HCT116 (cell line): ENCODE results near the gene MED26. TPM values are rescaled to one million over a fixed set of nuclear protein-coding genes. Genes with fewer than 3 reads are reported as not detected.

ENCODE experiments used
- ATAC-seq: fragments of 200-7000 bp; cut with Tn5 transposase; 2 replicates; pipeline ENCODE4 v1.9.1; 2020; ENCODE audit warnings: mild to moderate bottlenecking, moderate library complexity
- BruUV-seq: library from RNA; stranded (reverse); fragments of 400-500 nt; replicated peaks from 2 replicates; lab custom pipeline; 2021; lab: Mats Ljungman, UMichigan
- CTCF ChIA-PET: fragments of 300-600 bp; sonication (Branson Sonifier 250); formaldehyde crosslinking; loops from one replicate; lab custom pipeline; 2021; ENCODE audit warnings: antibody characterized with exemption; lab: Charles Lee
- POLR2A ChIA-PET: fragments of 300-600, 350-600 bp; sonication (Branson Sonifier 250); formaldehyde crosslinking; loops from one replicate; lab custom pipeline; 2021; ENCODE audit warnings: antibody characterized with exemption; lab: Charles Lee
- RAD21 ChIA-PET, 2 experiments: fragments of 300-600 bp; sonication (Branson Sonifier 250); formaldehyde crosslinking; loops; one replicate each; lab custom pipeline; 2023; ENCODE audit warnings: low total read pairs in 2 of 2; ENCODE audit not compliant: uncharacterized antibody in 2 of 2, unreplicated experiment in 2 of 2, low non-redundant PET in 1 of 2; lab: Charles Lee
- DNase-seq: peaks from one replicate; pipeline ENCODE4 v3.0.0-alpha.2; 2010; ENCODE audit warnings: low read depth, low spot score
- H2AFZ ChIP-seq: fragments of 200-600 bp; shearing (Covaris generic), sonication (generic); 2 replicates; pipeline ENCODE4 v1.6.1; 2017; ENCODE audit warnings: low read depth, mixed run types, mixed read lengths, antibody characterized with exemption, low read length; ENCODE audit not compliant: poor library complexity, severe bottlenecking
- H3K27ac ChIP-seq: 2 replicates; pipeline ENCODE4 v1.5.1; 2012; ENCODE audit warnings: low read depth, low read length
- H3K27me3 ChIP-seq: fragments of 200-600 bp; sonication (generic); 2 replicates; pipeline ENCODE4 v1.6.1; 2016; ENCODE audit warnings: mixed run types, low read length, mixed read lengths; ENCODE audit not compliant: insufficient read depth
- H3K36me3 ChIP-seq, 2 experiments: fragments of 200-500 bp in 1 of 2; fragments of 200-600 bp in 1 of 2; sonication (Bioruptor generic) in 1 of 2; sonication (generic) in 1 of 2; 2 replicates each; pipeline versions ENCODE4 v1.5.1 to v1.6.1; 2014 to 2016; ENCODE audit warnings: low read length in 2 of 2, inconsistent platforms in 1 of 2, mixed read lengths in 1 of 2, mixed run types in 1 of 2; ENCODE audit not compliant: insufficient read depth in 2 of 2, control insufficient read depth in 1 of 2
- H3K4me1 ChIP-seq, 2 experiments: fragments of 200-600 bp in 1 of 2; sonication (generic) in 1 of 2; 2 replicates each; pipeline versions ENCODE4 v1.5.1 to v1.6.1; 2012 to 2017; ENCODE audit warnings: low read length in 2 of 2, inconsistent platforms in 1 of 2, mild to moderate bottlenecking in 1 of 2, mixed read lengths in 1 of 2, mixed run types in 1 of 2, moderate library complexity in 1 of 2; ENCODE audit not compliant: insufficient read depth in 2 of 2, control insufficient read depth in 1 of 2
- H3K4me2 ChIP-seq: fragments of 200-600 bp; sonication (generic); 2 replicates; pipeline ENCODE4 v1.6.1; 2017; ENCODE audit warnings: mixed run types, low read length, mixed read lengths
- H3K4me3 ChIP-seq, 2 experiments: fragments of 200-600 bp in 1 of 2; sonication (generic) in 1 of 2; replicated peaks in 1 of 2; 2 replicates each; pipeline ENCODE4 v1.5.1; 2011 to 2016; ENCODE audit warnings: low read length in 2 of 2, control low read depth in 1 of 2, low read depth in 1 of 2, mild to moderate bottlenecking in 1 of 2, mixed read lengths in 1 of 2, mixed run types in 1 of 2
- H3K79me2 ChIP-seq: fragments of 200-600 bp; sonication (generic); 2 replicates; pipeline ENCODE4 v1.6.1; 2017; ENCODE audit warnings: mild to moderate bottlenecking, mixed run types, low read length, moderate library complexity, mixed read lengths; ENCODE audit not compliant: insufficient read depth
- H3K9ac ChIP-seq: fragments of 200-600 bp; sonication (generic); 2 replicates; pipeline ENCODE4 v1.6.1; 2016; ENCODE audit warnings: low read length, mixed read lengths
- H3K9me2 ChIP-seq: fragments of 200-600 bp; sonication (generic), shearing (Covaris generic); 2 replicates; pipeline ENCODE4 v1.6.1; 2017; ENCODE audit warnings: mixed run types, mild to moderate bottlenecking, moderate library complexity; ENCODE audit not compliant: insufficient read depth
- H3K9me3 ChIP-seq, 2 experiments: fragments of 200-500 bp in 1 of 2; fragments of 200-600 bp in 1 of 2; sonication (Bioruptor generic) in 1 of 2; sonication (generic) in 1 of 2; 2 replicates each; pipeline ENCODE4 v1.6.1; 2014 to 2017; ENCODE audit warnings: low read length in 2 of 2, mixed read lengths in 2 of 2, inconsistent platforms in 1 of 2, low read depth in 1 of 2, mild to moderate bottlenecking in 1 of 2, mixed run types in 1 of 2, moderate library complexity in 1 of 2; ENCODE audit not compliant: control insufficient read depth in 1 of 2, insufficient read depth in 1 of 2
- H4K20me1 ChIP-seq: fragments of 200-600 bp; sonication (generic), shearing (Covaris generic); 2 replicates; pipeline ENCODE4 v1.6.1; 2017; ENCODE audit warnings: mixed run types, mild to moderate bottlenecking, moderate library complexity; ENCODE audit not compliant: insufficient read depth
- ATF3 ChIP-seq: IDR thresholded peaks from 2 replicates; pipeline ENCODE4 v1.6.1; 2012
- CTCF ChIP-seq, 3 experiments: fragments of 200-600 bp in 1 of 3; sonication (generic) in 1 of 3; IDR thresholded peaks in 2 of 3; conservative IDR thresholded peaks in 1 of 3; 2 replicates each; pipeline ENCODE4 v1.5.1; 2012 to 2017; ENCODE audit warnings: low read depth in 2 of 3, low read length in 2 of 3, antibody characterized with exemption in 1 of 3, borderline replicate concordance in 1 of 3, control low read depth in 1 of 3, mild to moderate bottlenecking in 1 of 3, mixed read lengths in 1 of 3, mixed run types in 1 of 3, moderate library complexity in 1 of 3; ENCODE audit not compliant: insufficient read depth in 1 of 3
- RAD21 ChIP-seq: IDR thresholded peaks from 2 replicates; pipeline ENCODE4 v1.6.1; 2012; ENCODE audit warnings: low read depth, mild to moderate bottlenecking
- intact Hi-C: fragments of 100-400 bp; cut with micrococcal nuclease; formaldehyde crosslinking; loops from 2 replicates; pipeline ENCODE4 v1.10.0; 2022
- total RNA-seq: library from RNA; stranded (reverse); gene quantifications from one replicate; pipeline ENCODE4 v1.2.1, GENCODE V29; 2021; ENCODE audit not compliant: unreplicated experiment

Gene MED26
- total RNA-seq, 1 experiment from 2014 or later: 13.3 TPM

DNA sequence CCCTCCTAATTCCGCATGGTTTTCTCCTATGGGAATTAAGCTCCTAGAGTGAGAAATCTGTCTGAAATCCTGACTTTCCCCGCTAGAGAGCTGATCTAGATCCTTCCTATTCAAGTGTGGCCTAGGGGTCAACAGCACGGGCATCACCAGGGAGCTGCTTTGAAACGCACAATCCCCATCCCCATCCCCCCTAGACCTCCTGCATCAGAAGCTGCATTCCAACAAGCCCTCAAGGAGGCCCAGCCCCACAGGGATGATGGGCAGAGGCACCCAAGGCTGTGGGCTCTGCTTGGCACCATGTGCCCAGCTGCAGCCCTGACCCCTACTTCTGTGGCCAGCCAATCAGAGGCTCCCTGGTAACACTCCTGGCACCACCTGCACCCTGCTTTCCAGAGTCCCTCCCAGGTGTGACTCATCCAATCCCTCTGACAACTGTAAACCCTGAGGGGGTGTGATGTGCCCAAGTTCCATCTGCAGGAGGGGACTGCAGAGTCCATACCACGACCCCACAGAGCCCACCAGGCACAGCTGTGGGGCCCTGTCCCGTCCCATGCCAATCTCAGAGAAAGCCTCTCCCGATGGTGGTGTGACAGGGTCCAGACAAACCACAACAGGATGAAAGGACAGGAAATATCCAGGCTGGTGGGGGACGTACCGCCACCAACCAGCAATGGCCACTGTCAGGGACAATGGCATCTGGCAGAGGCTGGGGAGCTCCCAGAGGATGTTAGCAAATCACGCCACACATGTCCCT, 36.0 kb downstream of the MED26 start:
- no peak overlapping the region for H3K27ac ChIP-seq
- H3K36me3 ChIP-seq: no peaks in the 10 kb centered on the region
- ChIA-PET RAD21 (no interaction called here), CTCF (no interaction called here), POLR2A (no interaction called here)
- ATAC-seq: peak; percentile 62; the same call in 1 of the 2 replicates
- intact Hi-C loops: no loop called here
- no peak for TF ChIP-seq CTCF (IDR thresholded peaks at IDR 0.05 in 2 of 3, conservative IDR thresholded peaks at IDR 0.05 in 1 of 3; ENCODE audit: borderline replicate concordance in 1 of 3, insufficient read depth in 1 of 3, low read depth in 2 of 3, low read length in 2 of 3)
- TF ChIP-seq RAD21: no peak
- TF ChIP-seq ATF3: no peak
- H3K4me2 ChIP-seq: no peak overlapping the region
- no peak overlapping the region for H2AFZ ChIP-seq
- H3K9ac ChIP-seq: no peak overlapping the region
- peaks cover 4% of the 10 kb centered on the region; the same call in 1 of the 2 replicates for H4K20me1 ChIP-seq
- no peak for DNase-seq
- peaks cover 100% of the 10 kb centered on the region for H3K79me2 ChIP-seq
- H3K27me3 ChIP-seq: no peaks in the 10 kb centered on the region
- peaks cover 6 to 18% of the 10 kb centered on the region in 2 experiments; a peak in 3 of 4 replicates for H3K4me1 ChIP-seq
- no peak overlapping the region for H3K4me3 ChIP-seq
- no TSS peak for BruUV-seq
- no peaks in the 10 kb centered on the region for H3K9me3 ChIP-seq
- H3K9me2 ChIP-seq: no peaks in the 10 kb centered on the region
